IMR-90 (cell line): ENCODE results near the gene SUSD6. TPM values are rescaled to one million over a fixed set of nuclear protein-coding genes. Genes with fewer than 3 reads are reported as not detected.

Source experiments
- ATAC-seq: fragments of 200-7000 bp; cut with Tn5 transposase; 2 replicates; pipeline ENCODE4 v1.9.1; 2020; ENCODE audit warnings: low read depth, mild to moderate bottlenecking, moderate library complexity
- BruUV-seq: library from RNA; stranded (reverse); fragments of 400-500 nt; replicated peaks from 2 replicates; lab custom pipeline; 2021; lab: Mats Ljungman, UMichigan
- CTCF ChIA-PET: fragments of 300-600 bp; formaldehyde crosslinking; extraction: SDS; loops from one replicate; lab custom pipeline; 2021; ENCODE audit warnings: antibody characterized with exemption; lab: Yijun Ruan, JAX
- POLR2A ChIA-PET: fragments of 300-600 bp; sonication (Branson Sonifier 250); formaldehyde crosslinking; loops from one replicate; lab custom pipeline; 2022; ENCODE audit warnings: antibody characterized with exemption; ENCODE audit not compliant: unreplicated experiment; lab: Charles Lee
- DNase-seq: peaks from one replicate; pipeline ENCODE4 v3.0.0; 2013
- H2AFZ ChIP-seq: replicated peaks from 2 replicates; pipeline ENCODE3; 2013; ENCODE audit warnings: low read length, mild to moderate bottlenecking; ENCODE audit not compliant: poor library complexity
- H2AK5ac ChIP-seq: 2 replicates; pipeline ENCODE4 v1.6.1; 2013; ENCODE audit warnings: low read depth, low read length, inconsistent platforms
- H2AK9ac ChIP-seq: replicated peaks from 2 replicates; pipeline ENCODE3; 2013; ENCODE audit warnings: mild to moderate bottlenecking, low read depth, low read length, moderate library complexity; ENCODE audit not compliant: poor library complexity
- H2BK120ac ChIP-seq: 2 replicates; pipeline ENCODE4 v1.6.1; 2013; ENCODE audit warnings: low read depth, low read length, inconsistent platforms
- H2BK15ac ChIP-seq: 3 replicates; pipeline ENCODE4 v1.6.1; 2013; ENCODE audit warnings: low read depth, low read length, inconsistent platforms
- H2BK20ac ChIP-seq: 2 replicates; pipeline ENCODE4 v1.6.1; 2013; ENCODE audit warnings: low read depth, mild to moderate bottlenecking, inconsistent platforms, low read length, moderate library complexity
- H2BK5ac ChIP-seq: 2 replicates; pipeline ENCODE4 v1.6.1; 2013; ENCODE audit warnings: mild to moderate bottlenecking, low read depth, low read length, inconsistent platforms; ENCODE audit not compliant: poor library complexity, severe bottlenecking
- H3K14ac ChIP-seq: replicated peaks from 2 replicates; pipeline ENCODE4 v1.6.1; 2013; ENCODE audit warnings: low read depth, low read length, inconsistent platforms
- H3K18ac ChIP-seq: 2 replicates; pipeline ENCODE4 v1.6.1; 2013; ENCODE audit warnings: low read depth, low read length, control low read depth
- H3K23ac ChIP-seq: 2 replicates; pipeline ENCODE4 v1.6.1; 2013; ENCODE audit warnings: low read depth, low read length, inconsistent platforms
- H3K27ac ChIP-seq: 2 replicates; pipeline ENCODE4 v1.5.1; 2013; ENCODE audit warnings: mild to moderate bottlenecking, control low read depth, low read length; ENCODE audit not compliant: insufficient read depth
- H3K27me3 ChIP-seq: 2 replicates; pipeline ENCODE4 v1.6.1; 2013; ENCODE audit warnings: low read length; ENCODE audit not compliant: control insufficient read depth, insufficient read depth
- H3K36me3 ChIP-seq: 2 replicates; pipeline ENCODE4 v1.6.1; 2013; ENCODE audit warnings: low read length, mixed read lengths; ENCODE audit not compliant: control insufficient read depth, insufficient read depth
- H3K4ac ChIP-seq: 2 replicates; pipeline ENCODE4 v1.6.1; 2013; ENCODE audit warnings: low read depth, low read length, inconsistent platforms
- H3K4me1 ChIP-seq: 2 replicates; pipeline ENCODE4 v1.6.1; 2013; ENCODE audit warnings: low read length, mixed read lengths; ENCODE audit not compliant: control insufficient read depth, insufficient read depth
- H3K4me2 ChIP-seq: 2 replicates; pipeline ENCODE4 v1.6.1; 2013; ENCODE audit warnings: low read depth, mild to moderate bottlenecking, control low read depth, low read length, moderate library complexity
- H3K4me3 ChIP-seq: 2 replicates; pipeline ENCODE4 v1.5.1; 2013; ENCODE audit warnings: low read depth, mild to moderate bottlenecking, control low read depth, low read length, moderate library complexity; ENCODE audit not compliant: insufficient read depth
- H3K56ac ChIP-seq: 2 replicates; pipeline ENCODE4 v1.6.1; 2013; ENCODE audit warnings: low read length, inconsistent platforms; ENCODE audit not compliant: insufficient read depth; ENCODE audit errors: extremely low read depth
- H3K79me1 ChIP-seq, 2 experiments: 2 replicates each; pipeline ENCODE4 v1.6.1; 2013; ENCODE audit warnings: low read length in 2 of 2, inconsistent platforms in 1 of 2, low read depth in 1 of 2
- H3K9ac ChIP-seq: 2 replicates; pipeline ENCODE4 v1.6.1; 2013; ENCODE audit warnings: low read depth, low read length, control low read depth
- H3K9me1 ChIP-seq: 2 replicates; pipeline ENCODE4 v1.6.1; 2013; ENCODE audit warnings: low read length, inconsistent platforms; ENCODE audit not compliant: insufficient read depth
- H3K9me3 ChIP-seq: 2 replicates; pipeline ENCODE4 v1.6.1; 2013; ENCODE audit warnings: low read length; ENCODE audit not compliant: control insufficient read depth, insufficient read depth
- H4K20me1 ChIP-seq: 2 replicates; pipeline ENCODE4 v1.6.1; 2013; ENCODE audit warnings: low read length, inconsistent platforms; ENCODE audit not compliant: insufficient read depth
- H4K5ac ChIP-seq: 2 replicates; pipeline ENCODE4 v1.6.1; 2013; ENCODE audit warnings: mild to moderate bottlenecking, low read depth, low read length, control low read depth
- H4K8ac ChIP-seq, 2 experiments: 2 replicates each; pipeline ENCODE4 v1.6.1; 2013; ENCODE audit warnings: low read depth in 2 of 2, low read length in 2 of 2, control low read depth in 1 of 2, inconsistent platforms in 1 of 2
- H4K91ac ChIP-seq: 2 replicates; pipeline ENCODE4 v1.6.1; 2013; ENCODE audit warnings: low read depth, low read length, inconsistent platforms; ENCODE audit not compliant: insufficient read depth
- BHLHE40 ChIP-seq: fragments of 150-350 bp; IDR thresholded peaks from 2 replicates; pipeline ENCODE4 v1.6.1; 2016; ENCODE audit warnings: mild to moderate bottlenecking, low read depth, low read length
- CEBPB ChIP-seq: IDR thresholded peaks from 2 replicates; pipeline ENCODE4 v1.6.1; 2012; ENCODE audit warnings: low read depth, low read length, improper control_type of control experiment
- CHD1 ChIP-seq: IDR thresholded peaks from 2 replicates; pipeline ENCODE4 v1.6.1; 2012; ENCODE audit warnings: low read depth, low read length, improper control_type of control experiment
- MAFK ChIP-seq: IDR thresholded peaks from 2 replicates; pipeline ENCODE4 v1.6.1; 2012; ENCODE audit warnings: low read depth, low read length, improper control_type of control experiment
- MXI1 ChIP-seq: IDR thresholded peaks from 2 replicates; pipeline ENCODE4 v1.6.1; 2012; ENCODE audit warnings: low read depth, mild to moderate bottlenecking, low read length, moderate library complexity, borderline replicate concordance
- RAD21 ChIP-seq: IDR thresholded peaks from 2 replicates; pipeline ENCODE4 v1.6.1; 2012; ENCODE audit warnings: low read length, improper control_type of control experiment
- RFX5 ChIP-seq: IDR thresholded peaks from 2 replicates; pipeline ENCODE4 v1.8.0; 2012; ENCODE audit warnings: low read depth, mild to moderate bottlenecking, low read length, moderate library complexity
- SMC3 ChIP-seq: fragments of 150-350 bp; IDR thresholded peaks from 2 replicates; pipeline ENCODE4 v1.6.1; 2016; ENCODE audit warnings: low read depth, mild to moderate bottlenecking, antibody characterized with exemption, low read length, moderate library complexity
- USF2 ChIP-seq: fragments of 150-350 bp; IDR thresholded peaks from 2 replicates; pipeline ENCODE4 v1.6.1; 2017; ENCODE audit warnings: mild to moderate bottlenecking, antibody characterized with exemption, low read length, low read depth
- WGBS, 2 experiments: methylation state at CpG; one replicate each; pipeline versions ENCODE4 v1.1.5 to v1.1.7; 2013; ENCODE audit warnings: missing lambda C conversion rate in 2 of 2; ENCODE audit not compliant: insufficient read length in 1 of 2; ENCODE audit errors: extremely low coverage in 2 of 2; 5-methylcytosine and 5-hydroxymethylcytosine counted together
- dilution Hi-C: fragments of 300-500 bp; cut with HindIII; formaldehyde crosslinking; loops from one replicate; pipeline ENCODE4 v1.14.3; 2018; ENCODE audit warnings: low sequenced_read_pairs; ENCODE audit not compliant: unreplicated experiment
- in situ Hi-C: fragments of 300-500 bp; cut with MboI; formaldehyde crosslinking; loops from 3 replicates; pipeline ENCODE4 v1.14.3; 2019; ENCODE audit warnings: low sequenced_read_pairs, inconsistent platforms, mixed read lengths
- intact Hi-C: fragments of 100-400 bp; cut with micrococcal nuclease; formaldehyde crosslinking; loops from 2 replicates; pipeline ENCODE4 v1.10.0; 2022
- polyA plus RNA-seq, 3 experiments: library from polyadenylated mRNA; depleted of rRNA; stranded (reverse); fragments of >200 nt; gene quantifications; 2 replicates each; pipeline ENCODE4 v1.2.3, GENCODE V29; 2012; ENCODE audit warnings: low replicate concordance in 1 of 3
- total RNA-seq: library from RNA; depleted of rRNA; stranded (reverse); fragments of >200 nt; gene quantifications from 2 replicates; pipeline ENCODE4 v1.2.3, GENCODE V29; 2012

Gene SUSD6
- total and polyA plus RNA-seq, 2 of the 4 experiments (the other 2 are of a cell fraction) = 2.3 to 10.1 TPM

GRCh38 chr14:69614592-69614991 is 3.2 kb downstream of the SUSD6 start:
- 0 out of 2 replicates have a peak overlapping the region, but pooled peaks have one; percentile 12 for H2BK120ac ChIP-seq
- H3K18ac ChIP-seq = no peak overlapping the region
- POLR2A ChIA-PET = no interaction called here

More at GRCh38 chr14:69614592-69614991, 3.2 kb downstream of the SUSD6 start:
- WGBS, 2 experiments = no CpG with 5 or more reads among the region's 2 CpGs
- Histone ChIP-seq H3K27ac (no peak overlapping the region), H3K4me1 (peaks cover 28% of the 10 kb centered on the region), H3K4me2 (no peak overlapping the region), H3K4ac (peak overlapping the region; percentile 89; the same call in 1 of the 2 replicates), H2AFZ (no peak overlapping the region), H3K27me3 (no peaks in the 10 kb centered on the region), H3K23ac (peak overlapping the region; percentile 19), H2AK9ac (no peak overlapping the region), H4K5ac (no peak overlapping the region), H3K36me3 (no peaks in the 10 kb centered on the region), H3K4me3 (no peak overlapping the region), H2BK5ac (no peak overlapping the region), H3K9me1 (peaks cover 22% of the 10 kb centered on the region), H4K8ac (no peak overlapping the region), H4K91ac (no peak overlapping the region; the same call in 1 of the 2 replicates), H4K20me1 (peaks cover 56% of the 10 kb centered on the region), H3K79me1 (peaks cover 27 to 81% of the 10 kb centered on the region in 2 experiments), H2AK5ac (peak overlapping the region; percentile 21; the same call in 1 of the 2 replicates), H3K9me3 (no peaks in the 10 kb centered on the region), H2BK15ac (no peak overlapping the region), H3K14ac (0 out of 2 replicates have a peak overlapping the region, but pooled peaks have one; percentile 29), H3K9ac (no peak overlapping the region), H3K56ac (no peak overlapping the region), H2BK20ac (0 out of 2 replicates have a peak overlapping the region, but pooled peaks have one; percentile 12)
- intact Hi-C loops = loop anchor here (5.0 kb wide), 1 partner anchor 33 kb away; no protein-coding TSS in a partner anchor
- BruUV-seq = no TSS peak
- TF ChIP-seq CHD1 (no peak), CEBPB (no peak), RAD21 (no peak), USF2 (no peak), MAFK (no peak), RFX5 (no peak), MXI1 (no peak), BHLHE40 (no peak), SMC3 (no peak)
- dilution Hi-C loops = no loop called here
- CTCF ChIA-PET = no interaction called here
- in situ Hi-C loops = no loop called here
- DNase-seq (no peak), ATAC-seq (no peak)
